H1 (cell line): Measurements from ENCODE around the gene ELMO1.

Experiments
- CHD7 ChIP-seq: fragments of 300-600 bp; sonication (generic); IDR thresholded peaks from 2 replicates; pipeline ENCODE4 v1.7.1; 2012; ENCODE audit warnings: low read length, moderate library complexity, mild to moderate bottlenecking, inconsistent platforms; ENCODE audit not compliant: insufficient replicate concordance
- EP300 ChIP-seq, 2 experiments: IDR thresholded peaks; 1 replicate in 1 of 2; 2 replicates in 1 of 2; pipeline ENCODE4 v1.6.1; 2011 to 2012; ENCODE audit warnings: low read depth in 2 of 2, low read length in 2 of 2, mild to moderate bottlenecking in 2 of 2, borderline replicate concordance in 1 of 2, inconsistent platforms in 1 of 2, moderate library complexity in 1 of 2
- EZH2 ChIP-seq: fragments of 200-600 bp; sonication (generic); IDR thresholded peaks from 2 replicates; pipeline ENCODE4 v1.7.1; 2012; ENCODE audit warnings: low read depth, mild to moderate bottlenecking, moderate library complexity, low read length, inconsistent platforms; ENCODE audit not compliant: severe bottlenecking
- POLR2AphosphoS5 ChIP-seq: IDR thresholded peaks from 2 replicates; pipeline ENCODE4 v1.6.1; 2011; ENCODE audit warnings: low read depth, low read length
- POU5F1 ChIP-seq: IDR thresholded peaks from 2 replicates; pipeline ENCODE4 v1.6.1; 2011; ENCODE audit warnings: low read depth, mild to moderate bottlenecking, low read length, moderate library complexity
- RAD21 ChIP-seq, 2 experiments: IDR thresholded peaks in 1 of 2; conservative IDR thresholded peaks in 1 of 2; 2 replicates each; pipeline ENCODE4 v1.6.1; 2011; ENCODE audit warnings: low read depth in 2 of 2, low read length in 2 of 2, improper control_type of control experiment in 1 of 2, inconsistent platforms in 1 of 2, mild to moderate bottlenecking in 1 of 2, moderate library complexity in 1 of 2
- SRF ChIP-seq: IDR thresholded peaks from 2 replicates; pipeline ENCODE4 v1.6.1; 2011; ENCODE audit warnings: mild to moderate bottlenecking, low read depth, low read length, moderate library complexity
- TAF1 ChIP-seq: IDR thresholded peaks from 2 replicates; pipeline ENCODE4 v1.6.1; 2011; ENCODE audit warnings: mild to moderate bottlenecking, low read depth, low read length
- TAF7 ChIP-seq: optimal IDR thresholded peaks from 2 replicates; pipeline ENCODE3; 2011; ENCODE audit warnings: low read depth, mild to moderate bottlenecking, inconsistent platforms, low read length, moderate library complexity, borderline replicate concordance

- TF ChIP-seq EZH2 (no peak), TAF1 (no peak), POU5F1 (no peak), POLR2AphosphoS5 (no peak), CHD7 (no peak), RAD21 (IDR thresholded peaks at IDR 0.05 in 1 of 2, conservative IDR thresholded peaks at IDR 0.05 in 1 of 2; ENCODE audit: low read depth in 2 of 2, low read length in 2 of 2) (no peak), TAF7 (no peak), SRF (no peak), EP300 (IDR thresholded peaks at IDR 0.05; ENCODE audit: borderline replicate concordance in 1 of 2, low read depth in 2 of 2, low read length in 2 of 2) (no peak)
These were observed 33.1 kb upstream of the ELMO1 start for GRCh38 chr7:37481722-37482288.
